Muscle layer of colon (tissue), 2 donors: ENCODE data around the gene NTN3.
"Not testable (repeated sequence)": the region's sequence is repeated elsewhere in the genome, so short reads cannot be mapped to it uniquely, and the experiment has no call there.

Experiments
- H3K27ac ChIP-seq: one replicate; pipeline ENCODE4 v1.7.0; 2013; ENCODE audit warnings: low read depth, mild to moderate bottlenecking, low read length, moderate library complexity
- H3K27me3 ChIP-seq, 2 donors: one replicate each; pipeline ENCODE4 v1.7.0; 2013; ENCODE audit warnings: low read length in 2 of 2, mild to moderate bottlenecking in 2 of 2; ENCODE audit not compliant: insufficient read depth in 2 of 2, control insufficient read depth in 1 of 2
- H3K36me3 ChIP-seq: one replicate; pipeline ENCODE4 v1.7.0; 2013; ENCODE audit warnings: mild to moderate bottlenecking, low read length; ENCODE audit not compliant: insufficient read depth
- H3K4me1 ChIP-seq: one replicate; pipeline ENCODE4 v1.7.0; 2013; ENCODE audit warnings: mild to moderate bottlenecking, low read length; ENCODE audit not compliant: insufficient read depth
- H3K4me3 ChIP-seq, 2 donors: one replicate each; pipeline ENCODE4 v1.7.0; 2013; ENCODE audit warnings: low read length in 2 of 2, low read depth in 1 of 2, mild to moderate bottlenecking in 1 of 2, moderate library complexity in 1 of 2
- H3K9ac ChIP-seq: one replicate; pipeline ENCODE4 v1.7.0; 2013; ENCODE audit warnings: low read length
- H3K9me3 ChIP-seq: one replicate; pipeline ENCODE4 v1.7.0; 2013; ENCODE audit warnings: mild to moderate bottlenecking, low read length
- donor health status: abdominal sarcoma.
- donor health status: Adenocarcinoma of cecum.

Gene NTN3

DNA sequence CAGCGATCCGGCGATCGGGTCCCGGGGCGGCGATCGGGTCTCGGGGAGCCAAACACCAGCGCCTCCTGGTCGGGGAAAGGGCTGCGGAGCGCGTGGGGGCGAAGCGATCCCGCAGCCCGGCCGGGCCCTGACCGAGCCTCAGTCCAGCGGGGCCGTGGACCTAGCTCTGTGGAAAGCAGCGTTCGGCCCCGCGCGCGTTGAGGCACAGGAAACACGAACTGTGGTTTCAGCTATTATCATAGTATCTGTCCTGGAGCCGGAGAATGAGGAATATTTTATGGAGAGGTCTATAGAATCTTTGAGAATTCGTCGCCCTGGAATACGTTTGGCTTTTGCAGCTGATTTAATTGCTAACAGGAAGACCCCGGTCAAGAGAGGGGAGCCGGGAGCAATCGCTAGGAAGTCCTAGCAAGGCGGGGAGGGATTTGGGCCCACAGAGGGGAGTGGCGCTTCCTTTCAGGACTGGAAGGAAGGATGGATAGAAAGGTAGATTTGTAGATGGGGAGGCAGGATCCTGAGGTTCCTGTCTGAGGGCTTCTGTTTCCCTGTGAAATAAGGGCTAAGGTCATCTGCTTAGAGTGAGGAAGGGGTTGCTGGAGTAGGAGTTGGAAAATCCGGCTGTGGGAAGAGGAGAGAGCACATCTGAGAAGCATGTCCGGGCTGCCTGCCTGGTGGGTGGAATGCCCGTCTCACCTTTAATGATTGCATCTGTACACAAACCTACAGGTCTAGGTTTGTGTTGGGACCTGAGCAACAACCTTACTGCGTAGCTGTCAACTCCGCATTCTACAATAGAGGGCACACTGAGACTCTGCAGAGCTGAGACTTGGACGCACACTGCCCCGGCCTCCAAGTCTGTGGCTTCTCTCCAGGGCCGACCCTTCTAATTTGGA lies 41.1 kb upstream of the NTN3 start:
- Histone ChIP-seq H3K27me3 (no peaks in the 10 kb centered on the region), H3K27ac (peak overlapping the region; percentile 48), H3K9ac (no peak overlapping the region), H3K4me3 (peak overlapping the region; percentile 67 to 71), H3K36me3 (peaks cover 5% of the 10 kb centered on the region), H3K9me3 (no peaks in the 10 kb centered on the region), H3K4me1 (peaks cover 14% of the 10 kb centered on the region)

DNA sequence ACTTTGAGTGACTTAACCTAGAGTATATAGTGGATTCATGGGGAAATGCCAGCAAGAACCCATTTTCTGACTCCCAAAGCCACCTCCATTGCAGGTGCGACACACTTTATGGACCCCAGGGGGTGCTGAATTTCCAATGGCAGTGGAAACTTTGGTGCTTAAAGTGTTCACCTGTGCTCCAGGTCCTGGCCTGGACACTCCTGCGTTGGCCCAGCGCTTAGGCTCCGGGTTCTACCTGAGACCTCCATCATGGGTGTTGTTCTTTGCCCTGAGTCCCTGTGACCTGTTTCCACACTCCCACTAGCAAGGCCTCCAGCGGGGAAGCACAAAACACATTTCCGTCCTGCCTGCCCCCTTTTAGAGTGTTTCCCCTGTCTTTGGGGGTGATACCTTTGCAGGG lies 38.8 kb upstream of the NTN3 start:
- Histone ChIP-seq H3K27ac (no peak overlapping the region), H3K9me3 (no peaks in the 10 kb centered on the region), H3K36me3 (peaks cover 5% of the 10 kb centered on the region), H3K27me3 (no peaks in the 10 kb centered on the region), H3K9ac (no peak overlapping the region), H3K4me3 (no peak overlapping the region), H3K4me1 (peaks cover 14% of the 10 kb centered on the region)

DNA sequence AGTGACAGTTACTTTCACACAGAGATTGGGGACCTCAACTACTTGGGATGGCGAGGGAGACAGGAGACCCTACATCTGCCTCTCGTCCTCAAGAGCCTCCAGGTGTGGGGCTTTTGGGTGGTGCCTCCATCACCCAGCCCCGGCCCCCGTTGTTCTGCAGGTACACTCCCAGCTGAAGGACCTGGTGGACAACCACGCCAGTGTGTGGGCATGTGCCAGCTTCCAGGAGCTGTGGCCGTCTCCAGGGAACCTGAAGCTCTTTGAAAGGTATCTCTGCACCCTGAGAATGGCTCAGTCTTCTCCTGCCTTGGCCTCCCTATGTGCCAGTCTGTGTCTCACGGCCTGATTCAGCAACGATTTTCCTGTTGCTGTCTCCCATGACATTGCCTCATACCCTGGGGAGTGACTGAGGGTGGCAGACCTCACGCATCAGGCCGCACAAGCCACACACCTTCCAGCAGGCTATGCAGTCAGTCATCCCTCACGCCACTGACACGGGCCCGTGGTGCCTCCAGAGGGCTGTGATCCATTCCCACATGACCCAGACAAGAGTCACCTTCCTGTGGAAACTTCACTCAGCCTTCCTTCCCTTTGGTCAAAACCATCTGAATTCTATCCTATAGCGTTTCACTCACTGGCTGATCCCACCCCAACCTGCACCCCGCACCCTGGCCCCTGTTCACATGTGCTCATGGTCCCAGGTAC lies 38.1 kb upstream of the NTN3 start:
- no peaks in the 10 kb centered on the region for H3K9me3 ChIP-seq
- H3K9ac ChIP-seq = no peak overlapping the region
- H3K27ac ChIP-seq = no peak overlapping the region
- H3K4me1 ChIP-seq = peaks cover 14% of the 10 kb centered on the region
- H3K27me3 ChIP-seq = no peaks in the 10 kb centered on the region
- no peak overlapping the region for H3K4me3 ChIP-seq
- H3K36me3 ChIP-seq = peaks cover 5% of the 10 kb centered on the region

DNA sequence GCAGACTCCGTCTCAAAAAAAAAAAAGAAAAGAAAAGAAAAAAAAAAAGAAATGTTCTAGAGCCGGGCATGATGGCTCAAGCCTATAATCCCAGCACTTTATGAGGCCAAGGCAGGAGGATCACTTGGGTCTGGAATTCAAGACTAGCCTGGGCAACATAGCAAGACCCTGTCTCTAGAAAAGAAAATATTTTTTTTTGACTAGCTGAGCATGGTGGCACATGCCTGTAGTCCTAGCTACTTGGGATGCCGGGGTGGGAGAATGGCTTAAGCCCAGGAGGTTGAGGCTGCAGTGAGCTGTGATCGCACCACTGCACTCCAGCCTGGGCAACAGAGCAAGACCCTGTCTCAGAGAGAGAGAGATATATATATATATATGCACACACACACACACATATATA lies 35.9 kb upstream of the NTN3 start:
- not testable (repeated sequence) for H3K36me3 ChIP-seq, H3K27ac ChIP-seq, H3K9me3 ChIP-seq, H3K4me3 ChIP-seq, H3K9ac ChIP-seq, H3K4me1 ChIP-seq, H3K27me3 ChIP-seq

DNA sequence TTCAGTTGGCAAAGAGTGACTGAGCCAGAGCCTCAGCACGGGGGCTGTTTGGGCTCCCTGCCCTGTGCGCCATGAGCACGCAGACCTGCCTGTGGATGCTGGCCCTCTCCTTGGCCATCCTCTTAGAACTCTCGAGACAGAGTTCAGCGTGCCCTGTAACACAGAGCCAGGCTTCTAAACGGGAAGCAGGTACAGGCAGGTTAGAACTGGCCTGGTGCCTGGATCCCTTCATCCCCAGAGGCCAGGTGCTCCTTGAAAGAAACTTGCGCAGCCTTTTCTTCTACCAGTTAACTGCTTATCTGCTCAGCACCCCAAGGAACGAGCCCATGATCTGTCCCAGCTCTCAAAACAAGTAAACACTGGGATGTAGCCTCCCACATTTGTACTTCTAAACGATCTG lies 35.0 kb upstream of the NTN3 start:
- peaks cover 5% of the 10 kb centered on the region for H3K36me3 ChIP-seq
- H3K4me3 ChIP-seq = no peak overlapping the region
- no peaks in the 10 kb centered on the region for H3K4me1 ChIP-seq
- H3K27me3 ChIP-seq = no peaks in the 10 kb centered on the region
- no peak overlapping the region for H3K9ac ChIP-seq
- H3K9me3 ChIP-seq = no peaks in the 10 kb centered on the region
- no peak overlapping the region for H3K27ac ChIP-seq

DNA sequence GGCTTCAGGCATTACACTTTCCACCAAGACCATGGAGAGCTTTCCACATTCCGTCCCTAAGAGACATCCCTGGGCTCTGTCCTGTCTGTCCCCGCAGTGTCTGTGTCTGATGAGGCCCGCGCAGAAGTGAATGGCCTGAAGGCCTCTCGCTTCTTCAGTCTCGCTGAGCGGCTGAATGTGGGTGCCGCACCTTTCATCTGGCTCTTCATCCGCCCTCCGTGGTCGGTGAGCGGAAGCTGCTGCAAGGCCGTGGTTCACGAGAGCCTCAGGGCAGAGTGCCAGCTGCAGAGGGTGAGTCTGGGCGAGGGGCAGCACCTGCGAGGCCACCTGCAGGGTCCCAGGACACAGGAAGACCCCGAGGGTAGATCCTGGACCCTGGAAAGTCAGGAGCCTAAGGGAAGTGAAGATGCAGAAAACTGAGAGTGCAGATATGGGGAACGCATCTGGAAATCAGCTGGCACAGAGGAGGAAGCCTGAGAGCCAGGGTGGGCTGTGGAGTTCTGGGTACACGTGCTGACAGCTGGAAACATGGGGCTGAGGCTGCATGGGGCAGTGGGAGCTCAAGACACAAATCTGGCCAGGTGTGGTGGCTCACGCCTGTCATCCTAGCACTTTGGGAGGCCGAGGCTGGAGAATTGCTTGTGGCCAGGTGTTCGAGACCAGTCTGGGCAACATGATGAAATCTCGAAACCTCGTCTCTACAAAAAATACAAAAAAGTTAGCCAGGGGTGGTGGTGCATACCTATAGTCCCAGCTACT lies 33.9 kb upstream of the NTN3 start:
- no peaks in the 10 kb centered on the region for H3K27me3 ChIP-seq
- no peak overlapping the region for H3K27ac ChIP-seq
- H3K36me3 ChIP-seq = peaks cover 5% of the 10 kb centered on the region
- H3K9me3 ChIP-seq = no peaks in the 10 kb centered on the region
- H3K4me1 ChIP-seq = no peaks in the 10 kb centered on the region
- no peak overlapping the region for H3K9ac ChIP-seq
- no peak overlapping the region for H3K4me3 ChIP-seq

DNA sequence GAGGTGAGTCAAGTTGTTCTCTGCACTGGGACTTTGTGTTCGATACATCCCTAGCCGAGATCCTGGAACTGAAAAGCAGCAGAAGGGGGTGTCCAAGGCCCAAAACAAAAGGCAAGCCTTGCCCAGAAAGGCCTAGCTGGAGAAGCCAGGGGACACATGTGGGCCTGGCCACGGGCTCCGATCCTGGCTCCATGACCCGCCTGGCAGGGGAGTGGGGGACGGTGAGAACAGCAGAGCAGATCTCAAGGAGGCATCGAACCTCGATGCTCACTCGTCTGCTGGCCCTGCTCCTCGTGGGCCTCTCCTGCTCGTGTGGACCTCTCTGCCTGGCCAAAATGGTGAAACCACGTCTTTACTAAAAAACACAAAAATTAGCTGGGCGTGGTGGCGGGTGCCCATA lies 33.0 kb upstream of the NTN3 start:
- Histone ChIP-seq H3K9me3 (no peaks in the 10 kb centered on the region), H3K27me3 (no peaks in the 10 kb centered on the region), H3K9ac (no peak overlapping the region), H3K4me3 (no peak overlapping the region), H3K27ac (no peak overlapping the region), H3K36me3 (peaks cover 1% of the 10 kb centered on the region), H3K4me1 (no peaks in the 10 kb centered on the region)

DNA sequence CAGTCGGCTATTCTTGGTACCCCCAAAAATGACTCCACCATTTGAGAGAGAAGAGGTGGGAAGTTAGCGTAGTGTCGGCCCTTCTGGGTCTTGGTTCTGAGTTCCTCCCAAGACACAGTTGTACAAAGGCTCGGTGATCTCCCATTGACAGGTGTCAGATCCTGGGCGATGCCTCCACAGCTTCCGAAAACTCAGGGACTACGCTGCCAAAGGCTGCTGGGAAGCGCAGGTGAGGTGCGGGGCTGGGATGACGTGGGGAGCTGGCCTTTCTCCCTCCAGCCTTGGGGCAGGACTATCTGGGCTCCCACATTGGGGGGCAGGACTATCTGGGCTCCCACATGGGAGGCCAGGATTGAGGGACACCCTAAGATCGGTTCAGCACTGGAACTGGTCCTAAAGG lies 31.5 kb upstream of the NTN3 start:
- no peaks in the 10 kb centered on the region for H3K36me3 ChIP-seq
- no peak overlapping the region for H3K9ac ChIP-seq
- no peak overlapping the region for H3K4me3 ChIP-seq

DNA sequence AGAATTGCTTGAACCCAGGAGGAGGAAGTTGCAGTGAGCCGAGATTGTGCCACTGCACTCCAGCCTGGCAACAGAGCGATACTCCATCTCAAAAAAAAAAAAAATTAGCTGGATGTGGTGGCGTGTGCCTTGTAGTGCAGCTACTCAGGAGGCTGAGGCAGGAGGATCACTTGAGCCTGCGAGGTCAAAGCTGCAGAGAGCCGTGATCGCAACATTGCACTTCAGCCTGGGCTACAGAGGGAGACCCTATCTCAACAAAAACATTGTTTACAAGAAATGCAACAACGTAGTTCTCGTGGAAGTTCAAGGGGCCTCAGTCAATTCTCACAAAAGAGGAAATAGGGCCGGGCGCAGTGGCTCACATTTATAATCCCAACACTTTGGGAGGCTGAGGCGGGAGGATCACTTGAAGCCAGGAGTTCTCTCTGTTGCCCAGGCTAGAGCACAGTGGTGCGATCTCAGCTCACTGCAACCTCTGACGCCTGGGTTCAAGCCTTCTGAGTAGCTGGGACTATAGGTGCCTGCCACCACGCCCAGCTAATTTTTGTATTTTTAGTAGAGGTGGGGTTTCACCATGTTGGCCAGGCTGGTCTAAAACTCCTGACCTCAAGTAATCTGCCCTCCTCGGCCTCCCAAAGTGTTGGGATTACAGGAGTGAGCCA lies 29.8 kb upstream of the NTN3 start:
- H3K4me1 ChIP-seq, H3K36me3 ChIP-seq, H3K9me3 ChIP-seq, H3K27me3 ChIP-seq, H3K4me3 ChIP-seq, H3K27ac ChIP-seq, H3K9ac ChIP-seq: not testable (repeated sequence)

More for the DNA sequence above, 31.5 kb upstream of the NTN3 start:
- H3K27me3 ChIP-seq = no peaks in the 10 kb centered on the region
- H3K4me1 ChIP-seq = no peaks in the 10 kb centered on the region
- no peaks in the 10 kb centered on the region for H3K9me3 ChIP-seq
- no peak overlapping the region for H3K27ac ChIP-seq

DNA sequence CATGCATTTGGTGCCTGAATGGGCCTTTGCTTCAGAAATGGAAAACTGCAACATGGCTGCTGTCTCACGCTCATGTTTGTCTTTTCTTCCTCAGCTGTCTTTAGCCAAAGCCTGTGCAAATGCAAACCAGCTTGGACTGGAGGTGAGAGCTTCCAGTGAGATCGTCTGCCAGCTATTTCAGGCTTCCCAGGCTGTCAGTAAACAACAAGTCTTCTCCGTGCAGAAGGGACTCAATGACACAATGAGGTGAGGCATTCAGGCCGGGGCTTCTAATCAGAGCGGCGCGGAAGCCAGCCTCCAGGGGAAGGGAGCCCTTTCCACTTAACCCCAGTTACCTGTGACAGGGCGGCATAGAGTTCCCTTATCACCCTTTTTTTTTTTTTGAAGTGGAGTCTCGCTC lies 27.5 kb upstream of the NTN3 start:
- no peak overlapping the region for H3K27ac ChIP-seq

More for the DNA sequence above, 27.5 kb upstream of the NTN3 start:
- Histone ChIP-seq H3K4me1 (no peaks in the 10 kb centered on the region), H3K9me3 (no peaks in the 10 kb centered on the region), H3K9ac (no peak overlapping the region), H3K27me3 (no peaks in the 10 kb centered on the region), H3K4me3 (no peak overlapping the region), H3K36me3 (no peaks in the 10 kb centered on the region)
